ENCODE results near the gene ELL2.

Gene ELL2

DNA sequence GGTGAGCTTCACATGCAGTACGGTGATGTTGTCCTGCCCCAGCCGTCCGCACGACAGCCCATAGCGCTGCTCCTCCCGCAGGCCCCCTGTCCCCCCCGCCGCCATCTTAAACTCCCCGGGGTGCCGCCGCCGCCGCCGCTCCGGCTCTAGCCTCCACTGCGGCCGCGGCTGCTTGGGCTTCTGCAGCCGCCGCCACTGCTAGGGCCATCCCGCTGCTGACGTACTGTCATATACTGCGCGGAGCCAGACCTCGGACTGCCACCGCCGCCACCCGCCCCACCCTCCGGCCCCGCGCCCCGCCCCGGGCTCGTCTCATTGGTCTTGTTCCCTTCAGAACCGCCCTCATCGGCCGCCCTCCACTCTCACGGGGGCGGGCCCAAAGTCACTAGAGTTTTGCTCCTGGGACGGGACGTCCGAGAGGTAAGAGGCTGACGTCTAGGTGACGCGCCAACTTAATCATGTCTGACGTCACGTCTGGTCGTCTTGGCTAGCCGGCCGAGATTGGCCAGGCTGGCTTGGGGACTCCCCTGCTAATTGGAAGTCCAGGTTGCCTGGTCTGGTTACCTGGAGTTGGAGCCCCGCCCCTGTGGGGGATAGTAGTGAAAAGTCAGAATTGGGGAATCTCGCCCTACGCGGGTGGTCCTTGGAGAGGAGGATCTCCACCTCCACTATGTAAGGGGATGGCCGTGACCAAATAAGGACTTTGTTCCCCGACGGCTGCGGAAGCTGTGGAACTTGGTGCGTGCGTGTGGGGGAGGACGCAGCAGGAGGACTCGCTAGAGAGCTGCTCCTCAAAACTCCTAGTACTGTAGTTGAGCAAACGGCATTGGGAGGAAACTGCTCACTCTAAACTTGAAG, at the start of gene ELL2:
Gene ELL2, minus strand, starts transcription at position 235 of the 858 bp plus-strand sequence. Its CDS starts 130 bp downstream, at position 105.
- H3K27me3 Mint-ChIP-seq: peaks cover 24% of the 10 kb centered on the region
- intact Hi-C loops (cut with micrococcal nuclease): loop anchor here (1.0 to 10.0 kb wide), 4 partner anchors 103 to 374 kb away; partner anchors contain the start of gene RFESD
- H3K4me3 Mint-ChIP-seq: peak within 1 kb of the TSS; percentile 97
- H3K36me3 Mint-ChIP-seq (ENCODE audit: low read depth): peaks cover 15% of the 10 kb centered on the region
- H3K9me3 Mint-ChIP-seq: no peaks in the 10 kb centered on the region
- H3K4me1 Mint-ChIP-seq (ENCODE audit: low read depth): peaks cover 40% of the 10 kb centered on the region
- peak within 1 kb of the TSS; percentile 91 for H3K27ac Mint-ChIP-seq

DNA sequence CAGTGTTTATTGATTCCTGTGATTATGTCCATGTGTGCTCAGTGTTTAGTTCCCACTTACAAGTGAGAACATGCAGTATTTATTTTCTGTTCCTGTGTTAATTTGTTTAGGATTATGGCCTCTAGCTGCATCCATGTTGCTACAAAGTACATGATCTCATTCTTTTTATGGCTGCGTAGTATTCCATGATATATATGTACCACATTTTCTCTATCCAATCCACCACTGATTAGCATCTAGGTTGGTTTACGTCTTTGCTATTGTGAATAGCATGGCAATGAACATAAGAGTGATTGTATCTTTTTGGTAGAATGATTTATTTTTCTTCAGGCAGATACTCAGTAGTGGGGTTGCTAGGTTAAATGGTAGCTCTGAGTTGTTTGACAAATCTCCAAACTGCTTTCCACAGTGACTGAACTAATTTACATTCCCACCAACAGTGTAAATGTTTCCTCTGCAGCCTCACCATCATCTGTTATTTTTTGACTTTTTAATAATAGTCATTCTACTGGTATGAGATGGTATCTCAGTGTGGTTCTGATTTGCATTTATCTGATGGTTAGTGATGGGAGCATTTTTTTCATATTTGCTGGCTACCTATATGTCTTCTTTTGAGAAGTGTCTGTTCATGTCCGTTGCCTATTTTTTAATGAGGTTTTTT, 47.5 kb upstream of the ELL2 start:
- Mint-ChIP-seq H3K27ac (no peak overlapping the region), H3K36me3 (ENCODE audit: low read depth) (no peaks in the 10 kb centered on the region), H3K27me3 (no peaks in the 10 kb centered on the region), H3K9me3 (no peaks in the 10 kb centered on the region), H3K4me3 (no peak overlapping the region), H3K4me1 (ENCODE audit: low read depth) (no peaks in the 10 kb centered on the region)
- intact Hi-C loops (cut with micrococcal nuclease): no loop called here

DNA sequence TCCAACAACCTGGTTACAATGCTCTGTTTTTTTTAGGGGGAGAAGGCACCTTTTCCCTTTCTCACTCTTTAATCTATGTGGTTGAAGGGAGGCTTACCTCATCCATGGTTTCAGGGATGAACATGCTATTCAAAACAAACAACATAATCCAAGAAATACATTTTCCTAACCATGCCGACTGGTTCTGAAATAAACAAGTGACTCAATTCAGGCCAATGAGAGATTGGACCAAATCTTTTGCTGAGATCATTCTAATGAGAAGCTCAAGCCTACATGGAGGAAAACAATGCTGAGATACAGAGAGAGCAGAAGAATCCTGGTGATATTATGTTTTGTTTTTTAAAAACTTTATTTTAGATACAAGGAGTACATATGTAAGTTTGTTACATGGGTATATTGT, 46.8 kb upstream of the ELL2 start:
- no peak overlapping the region for H3K4me3 Mint-ChIP-seq
- no peaks in the 10 kb centered on the region for H3K4me1 Mint-ChIP-seq (ENCODE audit: low read depth)
- intact Hi-C loops (cut with micrococcal nuclease): no loop called here
- no peaks in the 10 kb centered on the region for H3K9me3 Mint-ChIP-seq
- no peak overlapping the region for H3K27ac Mint-ChIP-seq
- no peaks in the 10 kb centered on the region for H3K27me3 Mint-ChIP-seq
- no peaks in the 10 kb centered on the region for H3K36me3 Mint-ChIP-seq (ENCODE audit: low read depth)

DNA sequence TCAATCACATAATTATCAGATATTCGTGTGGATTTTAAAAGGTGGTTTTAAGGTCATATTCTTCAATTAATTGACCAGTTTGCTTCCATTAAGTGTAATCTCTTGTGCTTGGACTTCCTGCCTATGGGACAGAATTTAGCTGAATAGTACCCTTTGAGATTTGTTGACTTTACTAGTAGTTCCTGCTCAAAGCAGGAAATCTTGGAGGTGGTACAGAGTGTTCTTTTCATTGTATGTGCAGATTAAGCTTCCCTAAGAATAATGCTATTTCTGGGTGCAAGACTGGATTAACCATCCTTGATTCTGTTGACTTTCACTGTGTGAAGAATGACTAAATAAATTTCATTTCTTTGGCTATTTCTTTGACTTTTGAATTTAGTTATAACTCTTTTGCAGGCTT, 45.4 kb upstream of the ELL2 start:
- intact Hi-C loops (cut with micrococcal nuclease): no loop called here
- H3K36me3 Mint-ChIP-seq (ENCODE audit: low read depth): no peaks in the 10 kb centered on the region
- H3K27me3 Mint-ChIP-seq: no peaks in the 10 kb centered on the region
- H3K4me1 Mint-ChIP-seq (ENCODE audit: low read depth): no peaks in the 10 kb centered on the region
- H3K27ac Mint-ChIP-seq: no peak overlapping the region
- no peaks in the 10 kb centered on the region for H3K9me3 Mint-ChIP-seq
- H3K4me3 Mint-ChIP-seq: no peak overlapping the region

DNA sequence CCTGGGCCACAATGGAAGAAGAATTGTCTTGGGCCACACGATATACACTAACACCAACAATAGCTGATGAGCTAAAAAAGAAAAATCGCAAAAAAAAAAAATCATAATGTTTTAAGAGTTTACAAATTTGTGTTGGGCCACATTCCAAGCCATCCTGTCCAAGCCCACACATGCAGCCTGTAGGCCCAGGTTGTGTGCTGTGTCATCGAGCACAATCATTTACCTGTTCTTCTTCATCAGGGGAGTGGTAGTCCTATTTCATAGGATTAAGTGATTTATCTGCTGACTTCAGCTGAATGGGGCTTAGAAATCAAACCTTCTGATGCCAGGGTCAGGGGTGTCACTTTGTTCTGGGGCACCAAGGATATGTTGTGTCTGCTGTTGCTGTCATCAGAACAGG, 44.6 kb upstream of the ELL2 start:
- no peak overlapping the region for H3K4me3 Mint-ChIP-seq
- no peak overlapping the region for H3K27ac Mint-ChIP-seq
- no peaks in the 10 kb centered on the region for H3K36me3 Mint-ChIP-seq (ENCODE audit: low read depth)
- intact Hi-C loops (cut with micrococcal nuclease): no loop called here
- H3K9me3 Mint-ChIP-seq: no peaks in the 10 kb centered on the region
- H3K4me1 Mint-ChIP-seq (ENCODE audit: low read depth): no peaks in the 10 kb centered on the region
- H3K27me3 Mint-ChIP-seq: no peaks in the 10 kb centered on the region

DNA sequence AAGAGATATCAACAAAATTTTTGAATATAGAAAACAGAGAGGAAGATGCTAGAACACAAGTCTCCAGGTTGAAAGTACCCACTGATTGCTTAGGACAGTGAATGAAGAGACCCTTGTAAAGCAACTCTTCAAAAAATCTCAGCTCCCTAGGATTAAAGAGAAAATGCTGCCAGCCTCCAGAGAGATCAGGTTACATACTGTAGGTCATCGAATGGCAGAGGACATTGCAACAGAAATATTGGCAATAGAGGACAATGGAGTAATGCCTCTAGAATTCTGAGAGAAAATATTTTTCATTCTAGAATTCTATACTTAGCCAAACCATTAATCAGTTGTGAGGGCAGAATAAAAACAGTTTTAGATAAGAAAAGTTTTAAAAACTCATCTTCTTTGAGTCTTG, 43.1 kb upstream of the ELL2 start:
- H3K36me3 Mint-ChIP-seq (ENCODE audit: low read depth): no peaks in the 10 kb centered on the region
- no peak overlapping the region for H3K27ac Mint-ChIP-seq
- intact Hi-C loops (cut with micrococcal nuclease): no loop called here
- H3K4me3 Mint-ChIP-seq: no peak overlapping the region
- no peaks in the 10 kb centered on the region for H3K27me3 Mint-ChIP-seq
- no peaks in the 10 kb centered on the region for H3K9me3 Mint-ChIP-seq
- no peaks in the 10 kb centered on the region for H3K4me1 Mint-ChIP-seq (ENCODE audit: low read depth)

DNA sequence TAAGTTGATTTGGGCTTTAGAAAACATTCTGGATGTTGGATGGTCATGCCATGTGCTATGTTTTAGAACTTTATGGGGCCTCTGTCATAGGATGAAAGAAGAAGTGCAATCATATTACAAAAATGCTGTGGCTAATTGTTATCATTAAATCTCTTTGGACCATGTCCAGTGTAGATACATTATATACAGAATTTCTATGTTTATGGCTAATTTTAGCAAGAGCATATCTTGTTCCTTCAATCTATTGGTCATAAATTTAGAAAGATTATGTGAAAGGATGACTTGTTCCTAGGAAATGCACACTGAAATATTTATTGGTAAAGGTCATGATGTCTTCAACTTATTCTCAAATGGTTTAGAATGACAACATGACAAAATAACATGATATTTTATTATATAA, 42.4 kb upstream of the ELL2 start:
- no peak overlapping the region for H3K4me3 Mint-ChIP-seq
- no peaks in the 10 kb centered on the region for H3K4me1 Mint-ChIP-seq (ENCODE audit: low read depth)
- H3K9me3 Mint-ChIP-seq: no peaks in the 10 kb centered on the region
- intact Hi-C loops (cut with micrococcal nuclease): no loop called here
- H3K27me3 Mint-ChIP-seq: no peaks in the 10 kb centered on the region
- no peak overlapping the region for H3K27ac Mint-ChIP-seq
- H3K36me3 Mint-ChIP-seq (ENCODE audit: low read depth): no peaks in the 10 kb centered on the region

DNA sequence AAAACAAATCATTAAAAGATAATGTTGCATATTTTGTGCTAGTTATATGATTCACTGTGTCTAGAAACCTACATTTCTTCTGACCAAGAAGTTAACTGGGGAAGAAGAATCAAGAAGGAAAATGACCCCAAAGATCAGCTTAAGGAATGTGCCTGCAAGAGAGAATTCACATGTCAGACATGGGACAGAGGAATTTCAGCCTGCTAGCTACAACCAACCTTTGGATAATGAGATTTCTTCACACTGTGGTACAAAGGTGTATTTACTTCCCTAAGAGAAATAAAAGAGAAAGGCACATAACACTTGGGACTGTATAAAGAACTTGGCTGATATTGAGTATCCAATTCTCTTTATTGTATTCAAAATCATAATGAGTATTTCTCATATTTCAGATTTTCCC, 39.6 kb upstream of the ELL2 start:
- Mint-ChIP-seq H3K9me3 (no peaks in the 10 kb centered on the region), H3K4me1 (ENCODE audit: low read depth) (no peaks in the 10 kb centered on the region), H3K36me3 (ENCODE audit: low read depth) (no peaks in the 10 kb centered on the region), H3K27me3 (no peaks in the 10 kb centered on the region), H3K4me3 (no peak overlapping the region), H3K27ac (no peak overlapping the region)
- intact Hi-C loops (cut with micrococcal nuclease): no loop called here

DNA sequence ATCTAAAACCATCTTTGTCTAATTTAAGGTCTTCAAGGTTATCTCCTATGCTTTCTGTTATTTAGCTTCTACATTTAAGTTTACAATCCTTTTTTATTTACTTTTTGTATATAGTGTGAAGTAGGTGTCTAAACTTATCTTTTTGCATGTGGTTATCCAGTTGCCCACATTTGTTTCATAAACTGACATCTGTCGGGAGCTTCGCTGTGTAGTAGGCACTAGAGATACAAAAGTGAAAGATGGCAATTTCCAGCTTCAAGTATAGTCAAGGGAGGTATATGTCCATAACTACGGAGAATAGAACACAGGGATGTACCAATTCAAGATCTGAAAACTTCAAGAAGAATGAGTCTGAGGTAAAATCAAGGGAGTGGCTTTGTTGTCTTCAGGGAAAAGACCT, 38.7 kb upstream of the ELL2 start:
- intact Hi-C loops (cut with micrococcal nuclease): no loop called here
- Mint-ChIP-seq H3K4me1 (ENCODE audit: low read depth) (no peaks in the 10 kb centered on the region), H3K27ac (no peak overlapping the region), H3K27me3 (no peaks in the 10 kb centered on the region), H3K9me3 (no peaks in the 10 kb centered on the region), H3K4me3 (no peak overlapping the region), H3K36me3 (ENCODE audit: low read depth) (no peaks in the 10 kb centered on the region)

DNA sequence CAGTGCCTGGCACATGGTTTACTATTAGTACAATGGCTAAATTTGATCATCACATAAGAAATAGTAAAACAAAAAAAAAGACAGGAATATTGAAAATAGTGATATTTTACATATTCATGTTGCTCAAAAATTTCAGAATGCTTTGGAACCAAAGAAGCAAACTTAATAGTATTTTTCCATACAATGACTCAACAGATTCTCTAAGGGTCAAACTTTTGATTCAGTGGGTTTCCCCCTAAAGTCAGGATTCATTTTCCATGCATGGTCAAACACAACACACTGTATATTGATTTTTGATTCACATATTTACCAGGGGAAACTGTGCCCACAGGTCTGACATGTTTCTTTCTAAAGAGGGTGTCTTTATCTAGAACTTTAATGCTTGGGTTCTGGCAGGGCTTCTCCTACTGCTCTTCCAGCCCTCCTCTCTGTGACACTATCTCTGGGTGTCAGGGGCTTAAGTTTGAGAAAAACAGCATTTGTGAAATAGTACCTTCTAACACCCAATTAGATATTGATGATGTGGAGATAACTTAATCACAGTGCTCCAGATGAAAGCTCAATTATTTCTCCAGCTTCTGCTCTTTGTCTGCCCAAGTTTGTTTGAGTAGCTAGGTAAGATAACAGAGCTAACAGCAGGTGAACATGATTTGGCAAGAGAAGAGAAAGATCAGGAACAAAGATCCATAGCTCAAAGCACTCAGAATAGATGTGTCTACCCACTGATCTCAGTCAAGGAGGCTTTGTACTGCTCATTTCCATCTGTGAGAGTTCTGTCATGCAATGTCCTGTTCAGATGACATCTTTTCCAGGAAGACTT, 35.5 kb upstream of the ELL2 start:
- H3K4me1 Mint-ChIP-seq (ENCODE audit: low read depth): no peaks in the 10 kb centered on the region
- no peak overlapping the region for H3K4me3 Mint-ChIP-seq
- no peaks in the 10 kb centered on the region for H3K9me3 Mint-ChIP-seq
- H3K36me3 Mint-ChIP-seq (ENCODE audit: low read depth): no peaks in the 10 kb centered on the region
- intact Hi-C loops (cut with micrococcal nuclease): no loop called here
- H3K27me3 Mint-ChIP-seq: no peaks in the 10 kb centered on the region
- no peak overlapping the region for H3K27ac Mint-ChIP-seq

DNA sequence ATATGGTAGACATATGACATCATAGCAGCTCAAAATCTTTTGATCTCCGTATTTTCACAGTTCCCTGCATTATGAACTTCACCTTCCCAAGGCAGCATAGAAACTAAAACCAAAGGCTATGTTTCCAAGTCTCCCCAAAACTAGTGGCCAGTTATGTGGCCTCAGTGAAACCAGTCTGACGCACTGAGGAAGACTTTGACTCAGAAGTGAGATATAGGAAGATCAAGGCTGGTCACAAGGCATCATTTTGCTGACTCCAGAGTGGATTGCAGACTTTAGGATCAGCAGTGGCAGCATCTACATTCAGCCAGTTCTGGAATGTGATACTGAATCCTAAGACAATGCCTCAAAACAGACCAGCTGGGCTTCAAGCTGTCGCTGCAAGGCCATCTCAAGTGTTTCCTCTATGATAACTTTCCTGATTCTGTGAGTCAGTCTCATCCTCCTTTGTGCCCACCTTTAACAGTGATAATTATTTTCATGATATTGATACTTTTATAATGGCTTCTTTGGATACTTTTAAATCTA, 34.4 kb upstream of the ELL2 start:
- no peaks in the 10 kb centered on the region for H3K4me1 Mint-ChIP-seq (ENCODE audit: low read depth)
- H3K27me3 Mint-ChIP-seq: no peaks in the 10 kb centered on the region
- H3K27ac Mint-ChIP-seq: no peak overlapping the region
- intact Hi-C loops (cut with micrococcal nuclease): no loop called here
- no peak overlapping the region for H3K4me3 Mint-ChIP-seq
- no peaks in the 10 kb centered on the region for H3K9me3 Mint-ChIP-seq
- no peaks in the 10 kb centered on the region for H3K36me3 Mint-ChIP-seq (ENCODE audit: low read depth)

DNA sequence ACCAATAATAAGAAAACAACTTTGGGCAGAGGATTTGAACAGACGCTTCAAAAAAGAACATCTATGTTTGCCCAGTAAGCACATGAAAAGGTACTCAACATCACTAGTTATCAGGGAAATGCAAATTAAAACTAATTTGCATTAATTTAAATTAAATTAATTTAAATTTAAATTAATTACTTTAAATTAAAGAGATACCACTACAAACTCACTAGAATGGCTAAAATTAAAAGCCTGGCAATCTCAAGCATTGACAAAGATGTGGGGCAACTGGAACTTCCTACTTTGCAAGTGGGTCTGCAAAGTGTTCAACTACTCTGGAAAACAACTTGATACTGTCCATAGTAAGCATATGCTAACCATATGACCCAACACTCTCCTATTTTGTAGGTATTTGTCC, 32.1 kb upstream of the ELL2 start:
- Mint-ChIP-seq H3K27me3 (no peaks in the 10 kb centered on the region), H3K27ac (no peak overlapping the region), H3K4me1 (ENCODE audit: low read depth) (no peaks in the 10 kb centered on the region), H3K9me3 (no peaks in the 10 kb centered on the region), H3K4me3 (no peak overlapping the region), H3K36me3 (ENCODE audit: low read depth) (no peaks in the 10 kb centered on the region)
- intact Hi-C loops (cut with micrococcal nuclease): no loop called here

DNA sequence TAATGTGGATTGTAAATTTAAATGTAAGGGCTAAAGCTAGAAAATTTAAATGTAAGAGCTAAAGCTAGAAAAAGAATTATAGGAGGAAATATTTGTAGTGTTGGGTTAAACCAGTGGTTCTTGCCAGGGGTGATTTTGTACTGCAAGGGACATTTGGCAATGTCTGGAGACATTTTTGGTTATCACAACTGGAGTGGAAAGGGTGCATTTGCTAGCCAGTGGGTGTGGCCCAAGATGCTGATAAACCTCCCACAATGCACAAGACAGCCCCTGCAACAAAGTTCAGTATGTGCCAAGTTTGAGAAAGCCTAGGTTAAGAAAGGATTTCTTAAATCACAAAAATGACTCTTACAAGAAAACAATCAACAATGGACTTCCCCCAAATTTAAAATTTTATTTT, 31.6 kb upstream of the ELL2 start:
- H3K27ac Mint-ChIP-seq: no peak overlapping the region
- H3K4me3 Mint-ChIP-seq: no peak overlapping the region
- no peaks in the 10 kb centered on the region for H3K9me3 Mint-ChIP-seq
- no peaks in the 10 kb centered on the region for H3K36me3 Mint-ChIP-seq (ENCODE audit: low read depth)
- no peaks in the 10 kb centered on the region for H3K27me3 Mint-ChIP-seq
- intact Hi-C loops (cut with micrococcal nuclease): no loop called here
- no peaks in the 10 kb centered on the region for H3K4me1 Mint-ChIP-seq (ENCODE audit: low read depth)

Data from dendritic cell treated with granulocyte-macrophage colony-stimulating factor and Interleukin-4, amounts not matched to agents 40 ng/mL and 50 ng/mL, for 4 days (primary cell).